Measurements from ENCODE around the gene PACS1. TPM values are rescaled to one million over a fixed set of nuclear protein-coding genes. Genes with fewer than 3 reads are reported as not detected.

PACS1 gene
- total RNA-seq, 6 experiments from 2014 or later = 5.8 to 23.7 (median 12.5) TPM

DNA sequence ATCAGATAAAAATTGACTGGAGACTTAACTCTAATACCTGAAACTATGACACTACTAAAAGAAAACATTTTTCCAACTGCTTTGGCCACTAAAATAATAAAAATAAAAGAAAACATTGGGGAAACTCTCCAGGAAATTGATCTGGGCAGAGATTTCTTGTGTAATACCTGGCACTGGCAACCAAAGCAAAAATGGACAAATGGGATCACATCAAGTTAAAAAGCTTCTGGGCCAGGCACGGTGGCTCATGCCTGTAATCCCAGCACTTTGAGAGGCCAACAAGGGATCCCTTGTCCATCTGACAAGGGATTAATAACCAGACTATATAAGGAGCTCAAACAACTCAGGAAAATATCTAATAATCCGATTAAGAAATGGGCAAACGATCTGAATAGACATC, 133.8 kb downstream of the PACS1 start:
- no peak overlapping the region for H3K4me3 ChIP-seq
- 62% methylated on average over 3 of the region's 3 CpGs for WGBS (ENCODE audit: insufficient coverage, low coverage, low lambda C conversion rate, missing lambda C conversion rate)
- no peaks in the 10 kb centered on the region for H3K4me1 ChIP-seq
- TF ChIP-seq POLR2A (IDR thresholded peaks at IDR 0.05) = no peak
- TF ChIP-seq, protein P1, sequence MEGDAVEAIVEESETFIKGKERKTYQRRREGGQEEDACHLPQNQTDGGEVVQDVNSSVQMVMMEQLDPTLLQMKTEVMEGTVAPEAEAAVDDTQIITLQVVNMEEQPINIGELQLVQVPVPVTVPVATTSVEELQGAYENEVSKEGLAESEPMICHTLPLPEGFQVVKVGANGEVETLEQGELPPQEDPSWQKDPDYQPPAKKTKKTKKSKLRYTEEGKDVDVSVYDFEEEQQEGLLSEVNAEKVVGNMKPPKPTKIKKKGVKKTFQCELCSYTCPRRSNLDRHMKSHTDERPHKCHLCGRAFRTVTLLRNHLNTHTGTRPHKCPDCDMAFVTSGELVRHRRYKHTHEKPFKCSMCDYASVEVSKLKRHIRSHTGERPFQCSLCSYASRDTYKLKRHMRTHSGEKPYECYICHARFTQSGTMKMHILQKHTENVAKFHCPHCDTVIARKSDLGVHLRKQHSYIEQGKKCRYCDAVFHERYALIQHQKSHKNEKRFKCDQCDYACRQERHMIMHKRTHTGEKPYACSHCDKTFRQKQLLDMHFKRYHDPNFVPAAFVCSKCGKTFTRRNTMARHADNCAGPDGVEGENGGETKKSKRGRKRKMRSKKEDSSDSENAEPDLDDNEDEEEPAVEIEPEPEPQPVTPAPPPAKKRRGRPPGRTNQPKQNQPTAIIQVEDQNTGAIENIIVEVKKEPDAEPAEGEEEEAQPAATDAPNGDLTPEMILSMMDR (IDR thresholded peaks at IDR 0.05) = no peak
- intact Hi-C loops (cut with DNase I) = no loop called here
- H3K27ac ChIP-seq = no peak overlapping the region
- no peak for DNase-seq
- no peaks in the 10 kb centered on the region for H3K36me3 ChIP-seq
- H3K9me3 ChIP-seq = no peaks in the 10 kb centered on the region
- ATAC-seq = peak in 1 of 4 donors; percentile 65
- H3K27me3 ChIP-seq = no peaks in the 10 kb centered on the region

DNA sequence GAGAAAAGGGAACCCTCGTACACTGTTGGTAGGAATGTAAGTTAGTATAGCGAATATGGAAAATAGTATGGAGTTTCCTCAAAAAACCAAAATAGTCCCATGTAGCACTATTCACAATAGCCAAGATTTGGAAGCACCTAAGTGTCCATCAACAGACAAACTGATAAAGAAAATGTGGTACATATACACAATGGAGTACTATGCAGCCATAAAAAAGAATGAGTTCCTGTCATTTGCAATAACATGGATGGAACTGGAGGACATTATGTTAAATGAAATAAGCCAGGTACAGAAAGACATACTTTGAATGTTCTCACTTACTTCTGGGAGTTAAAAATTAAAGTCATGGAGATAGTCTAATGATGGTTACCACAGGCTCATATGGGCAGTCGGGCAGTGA, 134.3 kb downstream of the PACS1 start:
- H3K36me3 ChIP-seq = no peaks in the 10 kb centered on the region
- DNase-seq (no peak), ATAC-seq (no peak)
- TF ChIP-seq POLR2A (IDR thresholded peaks at IDR 0.05) = no peak
- TF ChIP-seq, protein P1 (IDR thresholded peaks at IDR 0.05) = no peak
- WGBS (ENCODE audit: insufficient coverage, low coverage, low lambda C conversion rate, missing lambda C conversion rate) = 96% methylated on average over 3 of the region's 3 CpGs
- no peaks in the 10 kb centered on the region for H3K9me3 ChIP-seq
- H3K27ac ChIP-seq = no peak overlapping the region
- H3K27me3 ChIP-seq = no peaks in the 10 kb centered on the region
- intact Hi-C loops (cut with DNase I) = no loop called here
- H3K4me1 ChIP-seq = no peaks in the 10 kb centered on the region
- no peak overlapping the region for H3K4me3 ChIP-seq

DNA sequence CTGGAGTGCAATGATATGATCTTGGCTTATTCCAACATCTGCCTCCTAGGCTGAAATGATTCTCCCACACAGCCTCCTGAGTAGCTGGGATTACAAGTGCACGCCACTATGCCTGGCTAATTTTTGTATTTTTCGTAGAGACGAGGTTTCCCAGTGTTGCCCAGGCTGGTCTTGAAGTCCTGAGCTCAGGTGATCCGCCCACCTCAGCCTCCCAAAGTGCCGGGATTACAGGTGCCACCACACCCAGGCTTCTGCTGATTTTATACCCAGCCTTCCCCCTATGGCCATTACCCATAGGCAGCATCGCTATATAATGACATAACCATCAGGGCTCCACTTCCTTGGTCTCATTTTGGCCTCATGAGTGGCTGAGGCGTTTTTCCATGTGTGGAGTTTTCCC, 137.7 kb downstream of the PACS1 start:
- 96% methylated on average over 4 of the region's 7 CpGs for WGBS (ENCODE audit: insufficient coverage, low coverage, low lambda C conversion rate, missing lambda C conversion rate)
- intact Hi-C loops (cut with DNase I) = no loop called here

DNA sequence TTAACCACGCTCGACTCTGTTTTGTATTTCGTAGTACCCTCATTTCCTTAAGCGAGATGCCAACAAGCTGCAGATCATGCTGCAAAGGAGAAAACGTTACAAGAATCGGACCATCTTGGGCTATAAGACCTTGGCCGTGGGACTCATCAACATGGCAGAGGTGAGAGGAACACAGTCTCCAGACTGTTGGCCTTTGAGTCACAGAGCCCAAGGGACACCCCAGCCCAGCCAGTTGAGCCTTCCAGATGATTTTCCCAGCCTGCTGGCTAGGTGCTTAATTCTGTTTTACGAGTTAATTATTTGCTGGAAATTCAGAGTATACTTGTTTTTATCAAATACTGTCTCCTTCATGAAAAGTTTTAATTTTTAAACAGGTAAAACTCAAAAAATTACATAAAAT, 141.0 kb downstream of the PACS1 start:
- no peak overlapping the region for H3K27ac ChIP-seq
- no peak for TF ChIP-seq POLR2A (IDR thresholded peaks at IDR 0.05)
- TF ChIP-seq, protein P1 (IDR thresholded peaks at IDR 0.05) = no peak
- H3K4me3 ChIP-seq = no peak overlapping the region
- intact Hi-C loops (cut with DNase I) = no loop called here
- DNase-seq (peak in 1 of 3 donors; percentile 22), ATAC-seq (no peak)
- 98% methylated on average over 5 of the region's 8 CpGs for WGBS (ENCODE audit: insufficient coverage, low coverage, low lambda C conversion rate, missing lambda C conversion rate)
- H3K27me3 ChIP-seq = no peaks in the 10 kb centered on the region
- peaks cover 0 to 5% (median 0%) of the 10 kb centered on the region in 4 donors for H3K36me3 ChIP-seq
- no peaks in the 10 kb centered on the region for H3K9me3 ChIP-seq
- no peaks in the 10 kb centered on the region for H3K4me1 ChIP-seq

More for the DNA sequence above, 137.7 kb downstream of the PACS1 start:
- no peak for TF ChIP-seq POLR2A (IDR thresholded peaks at IDR 0.05)
- TF ChIP-seq, protein P1 (IDR thresholded peaks at IDR 0.05) = no peak
- no peaks in the 10 kb centered on the region for H3K9me3 ChIP-seq
- H3K4me1 ChIP-seq = no peaks in the 10 kb centered on the region
- H3K36me3 ChIP-seq = peaks cover 0 to 3% (median 0%) of the 10 kb centered on the region in 4 donors
- H3K4me3 ChIP-seq = no peak overlapping the region
- no peak for ATAC-seq
- H3K27me3 ChIP-seq = no peaks in the 10 kb centered on the region
- DNase-seq = peak in 1 of 3 donors; percentile 4
- no peak overlapping the region for H3K27ac ChIP-seq

DNA sequence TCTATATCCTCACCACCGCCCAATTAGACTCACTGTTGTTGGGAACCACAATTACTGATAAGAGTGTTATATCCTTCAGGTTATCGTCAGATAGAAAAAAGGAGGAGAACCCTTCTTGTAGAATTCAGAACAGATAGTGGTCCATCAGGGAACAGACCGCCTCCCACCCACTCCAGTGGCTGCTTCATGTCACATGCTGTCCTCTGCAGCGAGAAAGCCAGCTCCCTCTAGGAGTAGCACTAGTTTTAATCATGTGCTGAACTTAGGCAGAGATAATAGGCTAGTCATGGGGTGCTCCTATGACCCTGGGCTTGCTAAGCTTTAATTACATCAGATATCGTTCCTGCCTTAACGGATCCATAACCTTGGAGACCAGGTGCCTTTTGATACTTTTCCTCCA, 146.8 kb downstream of the PACS1 start:
- no peaks in the 10 kb centered on the region for H3K4me1 ChIP-seq
- no peaks in the 10 kb centered on the region for H3K27me3 ChIP-seq
- TF ChIP-seq, protein P1 (IDR thresholded peaks at IDR 0.05) = no peak
- TF ChIP-seq POLR2A (IDR thresholded peaks at IDR 0.05) = no peak
- intact Hi-C loops (cut with DNase I) = no loop called here
- ATAC-seq (no peak), DNase-seq (peak in 1 of 3 donors; percentile 4)
- H3K36me3 ChIP-seq = peaks cover 0 to 2% (median 0%) of the 10 kb centered on the region in 4 donors
- H3K27ac ChIP-seq = no peak overlapping the region
- WGBS (ENCODE audit: insufficient coverage, low coverage, low lambda C conversion rate, missing lambda C conversion rate) = 89% methylated on average over 6 of the region's 6 CpGs
- no peak overlapping the region for H3K4me3 ChIP-seq
- no peaks in the 10 kb centered on the region for H3K9me3 ChIP-seq

Measured in right lobe of liver (tissue), 6 donors.